ENCODE results near the gene ATAD2B. TPM values are rescaled to one million over a fixed set of nuclear protein-coding genes. Genes with fewer than 3 reads are reported as not detected.
"Not testable (repeated sequence)": the region's sequence is repeated elsewhere in the genome, so short reads cannot be mapped to it uniquely, and the experiment has no call there.

Gene ATAD2B
- total RNA-seq, 1 donor from 2014 or later, result 25.9 TPM

DNA sequence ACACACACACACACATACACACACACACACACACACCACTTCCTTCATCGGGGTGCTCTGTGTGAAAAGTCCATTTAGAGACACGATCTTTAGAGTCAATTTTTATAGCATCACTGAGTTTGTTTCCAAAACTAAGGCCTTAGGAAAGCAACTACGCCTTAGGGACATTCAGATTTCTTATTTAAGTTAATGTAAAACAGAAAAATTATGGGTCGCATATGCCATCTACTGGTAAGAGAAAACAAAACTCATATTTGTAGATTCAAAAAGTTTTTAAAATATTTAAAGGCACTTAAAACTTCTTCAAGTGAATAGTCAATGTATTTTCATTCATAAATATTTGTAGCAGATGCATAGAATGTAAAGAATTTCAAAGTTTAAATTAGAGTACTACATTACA lies 166.2 kb downstream of the ATAD2B start:
- H3K27ac Mint-ChIP-seq, result no peak overlapping the region
- intact Hi-C loops (cut with micrococcal nuclease), result no loop called here
- peaks cover 19% of the 10 kb centered on the region for H3K4me1 Mint-ChIP-seq (ENCODE audit: low read depth)
- no peak overlapping the region for H3K4me3 Mint-ChIP-seq
- H3K9me3 Mint-ChIP-seq, result no peaks in the 10 kb centered on the region
- DNase-seq (ENCODE audit: low spot score), result no peak
- H3K36me3 Mint-ChIP-seq (ENCODE audit: low read depth), result peaks cover 30% of the 10 kb centered on the region
- no peaks in the 10 kb centered on the region for H3K27me3 Mint-ChIP-seq (ENCODE audit: insufficient read depth)

- Mint-ChIP-seq H3K27me3 (ENCODE audit: insufficient read depth) (no peaks in the 10 kb centered on the region), H3K4me3 (no peak overlapping the region), H3K36me3 (ENCODE audit: low read depth) (peaks cover 29% of the 10 kb centered on the region), H3K27ac (no peak overlapping the region), H3K4me1 (ENCODE audit: low read depth) (peaks cover 19% of the 10 kb centered on the region), H3K9me3 (no peaks in the 10 kb centered on the region)
- intact Hi-C loops (cut with micrococcal nuclease), result no loop called here
- no peak for DNase-seq (ENCODE audit: low spot score)
Observed at GRCh38 chr2:23757686-23758433, 169.1 kb downstream of the ATAD2B start.

DNA sequence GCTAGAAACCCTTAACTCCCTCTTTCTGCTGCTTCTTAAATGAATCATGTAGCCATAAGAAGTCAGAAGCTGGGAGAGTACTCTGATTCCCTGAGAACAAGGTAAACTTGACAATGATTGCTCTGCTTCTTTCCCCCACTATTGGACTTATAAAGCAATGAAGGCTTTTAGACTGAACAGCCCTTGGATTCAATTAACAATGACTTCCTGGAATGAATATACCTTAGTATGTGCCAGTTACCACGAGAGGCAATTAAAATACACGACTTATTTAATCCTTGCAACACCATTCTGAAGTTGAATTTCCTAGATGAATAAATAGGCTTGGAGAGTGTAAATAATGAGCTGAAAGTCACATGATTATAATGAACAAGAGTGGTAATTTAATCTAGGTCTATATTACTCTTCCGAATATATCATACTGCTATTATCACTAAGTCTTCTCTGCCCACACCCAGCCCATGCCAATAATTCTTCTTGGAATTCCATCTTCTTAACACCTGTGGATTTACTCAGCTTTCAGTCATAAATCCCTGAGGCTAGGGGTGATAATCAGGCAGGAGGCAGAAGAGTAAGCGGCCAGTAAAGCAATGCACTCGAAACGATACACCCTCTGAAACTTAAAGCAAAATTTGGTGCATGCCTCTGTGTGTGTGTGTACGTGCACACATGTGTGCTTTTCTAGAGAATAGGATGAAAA lies 170.2 kb downstream of the ATAD2B start:
- Mint-ChIP-seq H3K9me3 (no peaks in the 10 kb centered on the region), H3K27me3 (ENCODE audit: insufficient read depth) (no peaks in the 10 kb centered on the region), H3K4me3 (no peak overlapping the region), H3K27ac (no peak overlapping the region), H3K4me1 (ENCODE audit: low read depth) (peaks cover 13% of the 10 kb centered on the region), H3K36me3 (ENCODE audit: low read depth) (peaks cover 27% of the 10 kb centered on the region)
- no peak for DNase-seq (ENCODE audit: low spot score)
- intact Hi-C loops (cut with micrococcal nuclease), result no loop called here

- Mint-ChIP-seq H3K27me3 (ENCODE audit: insufficient read depth) (no peaks in the 10 kb centered on the region), H3K36me3 (ENCODE audit: low read depth) (peaks cover 30% of the 10 kb centered on the region), H3K9me3 (no peaks in the 10 kb centered on the region), H3K4me1 (ENCODE audit: low read depth) (peaks cover 8% of the 10 kb centered on the region), H3K27ac (no peak overlapping the region), H3K4me3 (no peak overlapping the region)
- DNase-seq (ENCODE audit: low spot score), result no peak
- intact Hi-C loops (cut with micrococcal nuclease), result no loop called here
Observed at GRCh38 chr2:23754970-23755369, 172.0 kb downstream of the ATAD2B start.

- peaks cover 30% of the 10 kb centered on the region for H3K36me3 Mint-ChIP-seq (ENCODE audit: low read depth)
- DNase-seq (ENCODE audit: low spot score), result no peak
- intact Hi-C loops (cut with micrococcal nuclease), result no loop called here
- H3K4me3 Mint-ChIP-seq, result no peak overlapping the region
- H3K9me3 Mint-ChIP-seq, result no peaks in the 10 kb centered on the region
- H3K27me3 Mint-ChIP-seq (ENCODE audit: insufficient read depth), result no peaks in the 10 kb centered on the region
- peaks cover 8% of the 10 kb centered on the region for H3K4me1 Mint-ChIP-seq (ENCODE audit: low read depth)
- H3K27ac Mint-ChIP-seq, result no peak overlapping the region
Observed at GRCh38 chr2:23753291-23754010, 173.5 kb downstream of the ATAD2B start.

- Mint-ChIP-seq H3K9me3 (no peaks in the 10 kb centered on the region), H3K27ac (no peak overlapping the region), H3K36me3 (ENCODE audit: low read depth) (peaks cover 21% of the 10 kb centered on the region), H3K4me1 (ENCODE audit: low read depth) (no peaks in the 10 kb centered on the region), H3K4me3 (no peak overlapping the region), H3K27me3 (ENCODE audit: insufficient read depth) (no peaks in the 10 kb centered on the region)
- intact Hi-C loops (cut with micrococcal nuclease), result no loop called here
- no peak for DNase-seq (ENCODE audit: low spot score)
Observed at GRCh38 chr2:23751747-23752265, 175.1 kb downstream of the ATAD2B start.

DNA sequence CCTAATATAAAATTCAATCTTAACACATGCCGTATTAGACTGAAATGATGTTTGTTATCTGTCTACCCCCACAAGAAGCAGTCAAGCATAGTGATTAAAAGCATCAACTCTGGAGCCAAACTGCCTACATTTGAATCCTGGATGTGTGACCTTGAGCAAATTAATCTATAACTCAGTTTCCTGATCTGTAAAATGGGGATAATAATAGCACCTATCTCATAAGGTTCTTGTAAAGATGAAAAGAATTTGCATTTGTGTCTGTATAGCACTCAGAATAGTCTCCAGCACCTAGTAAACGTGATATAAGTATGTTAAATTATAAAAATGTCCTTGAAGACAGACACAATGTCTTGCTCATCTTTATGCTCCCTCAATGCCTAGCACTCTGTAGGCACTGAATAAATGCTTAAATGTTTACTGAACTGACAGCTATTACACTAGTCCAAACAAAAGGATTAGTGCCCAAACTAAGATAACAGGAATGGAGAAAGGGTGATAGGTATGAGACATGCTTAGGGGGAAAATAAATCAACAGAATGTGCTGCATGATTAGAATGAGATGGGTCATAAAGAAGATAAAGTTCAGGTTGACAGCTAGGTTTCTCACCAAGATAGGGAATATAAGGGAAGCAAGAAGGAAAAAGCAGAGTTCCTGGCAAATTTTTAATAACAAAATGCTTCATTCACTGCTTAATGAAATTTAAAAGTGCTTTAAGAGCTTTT lies 180.6 kb downstream of the ATAD2B start:
- DNase-seq (ENCODE audit: low spot score), result no peak
- H3K9me3 Mint-ChIP-seq, result no peaks in the 10 kb centered on the region
- intact Hi-C loops (cut with micrococcal nuclease), result no loop called here
- H3K4me1 Mint-ChIP-seq (ENCODE audit: low read depth), result no peaks in the 10 kb centered on the region
- no peaks in the 10 kb centered on the region for H3K27me3 Mint-ChIP-seq (ENCODE audit: insufficient read depth)
- H3K27ac Mint-ChIP-seq, result no peak overlapping the region
- H3K36me3 Mint-ChIP-seq (ENCODE audit: low read depth), result peaks cover 9% of the 10 kb centered on the region
- no peak overlapping the region for H3K4me3 Mint-ChIP-seq

DNA sequence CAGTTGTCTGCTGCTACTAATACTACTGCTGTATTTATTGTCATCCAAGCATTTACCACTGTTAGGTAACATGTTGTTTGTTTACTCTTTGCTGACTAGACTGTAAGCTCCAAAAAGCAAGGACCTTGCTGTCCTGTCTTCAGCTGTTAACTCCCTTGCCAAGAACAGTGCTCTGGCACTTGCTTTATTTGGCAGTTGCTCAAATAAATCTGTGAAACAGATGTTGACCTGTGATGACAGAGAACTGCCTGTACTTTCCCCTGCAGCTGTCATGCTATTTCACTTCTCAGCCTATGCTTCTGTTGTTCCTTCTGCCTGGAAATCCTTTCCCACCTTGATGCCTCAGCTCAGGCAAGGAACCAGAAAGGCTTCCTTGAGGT lies 181.2 kb downstream of the ATAD2B start:
- no peaks in the 10 kb centered on the region for H3K4me1 Mint-ChIP-seq (ENCODE audit: low read depth)
- intact Hi-C loops (cut with micrococcal nuclease), result no loop called here
- no peak overlapping the region for H3K4me3 Mint-ChIP-seq
- DNase-seq (ENCODE audit: low spot score), result no peak
- peaks cover 8% of the 10 kb centered on the region for H3K36me3 Mint-ChIP-seq (ENCODE audit: low read depth)
- no peak overlapping the region for H3K27ac Mint-ChIP-seq
- H3K27me3 Mint-ChIP-seq (ENCODE audit: insufficient read depth), result no peaks in the 10 kb centered on the region
- no peaks in the 10 kb centered on the region for H3K9me3 Mint-ChIP-seq

DNA sequence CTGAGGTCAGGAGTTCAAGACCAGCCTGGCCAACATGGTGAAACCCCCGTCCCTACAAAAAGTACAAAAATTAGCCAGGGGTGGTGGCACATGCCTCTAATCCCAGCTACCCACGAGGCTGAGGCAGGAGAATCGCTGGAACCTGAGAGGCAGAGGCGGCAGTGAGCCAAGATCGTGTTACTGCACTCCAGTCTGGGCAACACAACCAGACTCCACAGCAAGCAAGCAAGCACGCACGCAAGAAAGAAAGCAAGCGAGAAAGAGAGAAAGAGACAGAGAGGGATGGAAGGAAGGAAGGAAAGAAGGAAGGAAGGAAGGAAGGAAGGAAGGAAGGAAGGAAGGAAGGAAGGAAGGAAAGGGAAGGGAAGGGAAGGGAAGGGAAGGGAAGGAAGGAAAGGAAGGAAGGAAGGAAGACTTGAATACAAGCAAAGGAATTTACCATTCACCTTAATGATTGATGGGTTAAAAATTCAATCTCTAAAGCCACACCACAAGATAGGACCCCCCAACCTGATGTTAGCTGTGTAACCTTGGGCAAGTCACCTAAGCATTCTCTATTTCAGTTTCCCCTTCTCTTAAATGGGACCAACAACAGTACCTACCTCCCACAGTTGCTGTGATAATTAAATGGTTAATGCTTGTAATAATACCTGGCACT lies 181.7 kb downstream of the ATAD2B start:
- no peaks in the 10 kb centered on the region for H3K9me3 Mint-ChIP-seq
- no peaks in the 10 kb centered on the region for H3K27me3 Mint-ChIP-seq (ENCODE audit: insufficient read depth)
- H3K27ac Mint-ChIP-seq, result no peak overlapping the region
- intact Hi-C loops (cut with micrococcal nuclease), result no loop called here
- H3K36me3 Mint-ChIP-seq (ENCODE audit: low read depth), result peaks cover 5% of the 10 kb centered on the region
- no peak for DNase-seq (ENCODE audit: low spot score)
- H3K4me1 Mint-ChIP-seq (ENCODE audit: low read depth), result no peaks in the 10 kb centered on the region
- H3K4me3 Mint-ChIP-seq, result no peak overlapping the region

- DNase-seq (ENCODE audit: low spot score); H3K27ac Mint-ChIP-seq; H3K27me3 Mint-ChIP-seq (ENCODE audit: insufficient read depth); H3K4me1 Mint-ChIP-seq (ENCODE audit: low read depth); intact Hi-C loops (cut with micrococcal nuclease); H3K9me3 Mint-ChIP-seq; H3K36me3 Mint-ChIP-seq (ENCODE audit: low read depth); H3K4me3 Mint-ChIP-seq: not testable (repeated sequence)
Observed at GRCh38 chr2:23736783-23737182, 190.1 kb downstream of the ATAD2B start.

- H3K4me1 Mint-ChIP-seq (ENCODE audit: low read depth), result no peaks in the 10 kb centered on the region
- H3K36me3 Mint-ChIP-seq (ENCODE audit: low read depth), result peaks cover 8% of the 10 kb centered on the region
- no peaks in the 10 kb centered on the region for H3K27me3 Mint-ChIP-seq (ENCODE audit: insufficient read depth)
- H3K27ac Mint-ChIP-seq, result no peak overlapping the region
- H3K4me3 Mint-ChIP-seq, result no peak overlapping the region
- DNase-seq (ENCODE audit: low spot score), result no peak
- no peaks in the 10 kb centered on the region for H3K9me3 Mint-ChIP-seq
- intact Hi-C loops (cut with micrococcal nuclease), result no loop called here
Observed at GRCh38 chr2:23734416-23734815, 192.5 kb downstream of the ATAD2B start.

DNA sequence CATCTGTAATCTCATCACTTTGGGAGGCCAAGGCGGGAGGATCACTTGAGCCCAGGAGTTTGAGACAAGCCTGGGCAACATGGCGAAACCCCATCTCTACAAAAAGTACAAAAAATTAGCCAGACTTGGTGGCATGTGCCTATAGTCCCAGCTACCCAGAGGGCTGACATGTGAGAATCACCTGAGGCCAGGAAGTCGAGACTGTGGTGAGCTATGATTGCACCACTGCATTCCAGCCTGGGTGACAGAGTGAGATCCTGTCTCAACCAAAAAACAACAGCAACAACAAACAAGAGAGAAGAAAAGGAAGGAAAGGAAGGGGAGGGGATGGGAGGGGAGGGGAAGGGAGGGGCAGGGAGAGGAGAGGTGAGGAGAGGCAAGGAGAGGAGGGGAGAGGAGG lies 203.9 kb downstream of the ATAD2B start:
- H3K4me3 Mint-ChIP-seq; H3K4me1 Mint-ChIP-seq (ENCODE audit: low read depth); H3K27ac Mint-ChIP-seq; DNase-seq (ENCODE audit: low spot score); intact Hi-C loops (cut with micrococcal nuclease); H3K27me3 Mint-ChIP-seq (ENCODE audit: insufficient read depth): not testable (repeated sequence)
- Mint-ChIP-seq H3K36me3 (ENCODE audit: low read depth) (peaks cover 22% of the 10 kb centered on the region), H3K9me3 (peaks cover 31% of the 10 kb centered on the region)

All from activated T-helper 1 cell treated with anti-CD3 and anti-CD28 coated beads, Interleukin-12 subunit alpha, Interleukin-12 subunit beta, Interleukin-2, Interleukin-4 antibody, amounts not matched to agents 30 ng/mL and 10 ng/mL and 1 ng/mL, durations not matched to agents 14 hours and 24 hours and 36 hours (primary cell).